Effector memory CD4-positive, alpha-beta T cell (primary cell): Measurements from ENCODE around the gene LAMB4.

Source experiments
- DNase-seq, 3 donors: peaks; one replicate each; pipeline ENCODE4 v3.0.0-alpha.2; 2020
- H3K27ac ChIP-seq: 2 replicates; pipeline ENCODE4 v1.7.0; 2013; ENCODE audit warnings: mild to moderate bottlenecking, low read length, moderate library complexity; ENCODE audit not compliant: insufficient read depth, poor library complexity, severe bottlenecking
- H3K27me3 ChIP-seq: replicated peaks from 2 replicates; pipeline ENCODE4 v1.7.0; 2013; ENCODE audit warnings: mild to moderate bottlenecking, low read length; ENCODE audit not compliant: insufficient read depth, control insufficient read depth, poor library complexity, severe bottlenecking
- H3K36me3 ChIP-seq: 2 replicates; pipeline ENCODE4 v1.7.0; 2013; ENCODE audit warnings: mild to moderate bottlenecking, low read length, moderate library complexity; ENCODE audit not compliant: control insufficient read depth, insufficient read depth
- H3K4me1 ChIP-seq: 2 replicates; pipeline ENCODE4 v1.7.0; 2013; ENCODE audit warnings: low read length, mild to moderate bottlenecking; ENCODE audit not compliant: control insufficient read depth, insufficient read depth, poor library complexity, severe bottlenecking
- H3K4me3 ChIP-seq: 2 replicates; pipeline ENCODE4 v1.7.0; 2013; ENCODE audit warnings: low read length, low read depth, mild to moderate bottlenecking; ENCODE audit not compliant: insufficient read depth, poor library complexity, severe bottlenecking
- H3K9me3 ChIP-seq: 2 replicates; pipeline ENCODE4 v1.7.0; 2013; ENCODE audit warnings: mild to moderate bottlenecking, low read length, moderate library complexity; ENCODE audit not compliant: control insufficient read depth

Gene LAMB4

GRCh38 chr7:108057951-108058481 lies 72.1 kb downstream of the LAMB4 start:
- no peak overlapping the region for H3K4me3 ChIP-seq
- DNase-seq, result no peak
- no peaks in the 10 kb centered on the region for H3K9me3 ChIP-seq
- no peaks in the 10 kb centered on the region for H3K27me3 ChIP-seq
- no peaks in the 10 kb centered on the region for H3K4me1 ChIP-seq
- H3K27ac ChIP-seq, result no peak overlapping the region
- H3K36me3 ChIP-seq, result no peaks in the 10 kb centered on the region

- Histone ChIP-seq H3K36me3 (no peaks in the 10 kb centered on the region), H3K4me1 (no peaks in the 10 kb centered on the region), H3K4me3 (no peak overlapping the region), H3K9me3 (no peaks in the 10 kb centered on the region), H3K27ac (no peak overlapping the region), H3K27me3 (no peaks in the 10 kb centered on the region)
- DNase-seq, result no peak
These were observed 74.5 kb downstream of the LAMB4 start for GRCh38 chr7:108055611-108056021.

GRCh38 chr7:108054537-108054936 lies 75.6 kb downstream of the LAMB4 start:
- no peak for DNase-seq
- Histone ChIP-seq H3K36me3 (no peaks in the 10 kb centered on the region), H3K9me3 (no peaks in the 10 kb centered on the region), H3K27me3 (no peaks in the 10 kb centered on the region), H3K4me1 (no peaks in the 10 kb centered on the region), H3K4me3 (no peak overlapping the region), H3K27ac (no peak overlapping the region)

GRCh38 chr7:108053250-108053649 lies 76.9 kb downstream of the LAMB4 start:
- no peaks in the 10 kb centered on the region for H3K27me3 ChIP-seq
- H3K4me1 ChIP-seq, result no peaks in the 10 kb centered on the region
- H3K4me3 ChIP-seq, result no peak overlapping the region
- no peak for DNase-seq
- H3K36me3 ChIP-seq, result no peaks in the 10 kb centered on the region
- no peak overlapping the region for H3K27ac ChIP-seq
- H3K9me3 ChIP-seq, result no peaks in the 10 kb centered on the region

- H3K27me3 ChIP-seq, result no peaks in the 10 kb centered on the region
- no peaks in the 10 kb centered on the region for H3K4me1 ChIP-seq
- no peaks in the 10 kb centered on the region for H3K36me3 ChIP-seq
- DNase-seq, result no peak
- H3K9me3 ChIP-seq, result no peaks in the 10 kb centered on the region
- no peak overlapping the region for H3K27ac ChIP-seq
- H3K4me3 ChIP-seq, result no peak overlapping the region
These were observed 78.7 kb downstream of the LAMB4 start for GRCh38 chr7:108051454-108051853.

- no peaks in the 10 kb centered on the region for H3K4me1 ChIP-seq
- H3K27me3 ChIP-seq, result no peaks in the 10 kb centered on the region
- no peak overlapping the region for H3K27ac ChIP-seq
- DNase-seq, result no peak
- no peaks in the 10 kb centered on the region for H3K36me3 ChIP-seq
- H3K4me3 ChIP-seq, result no peak overlapping the region
- no peaks in the 10 kb centered on the region for H3K9me3 ChIP-seq
These were observed 80.2 kb downstream of the LAMB4 start for GRCh38 chr7:108049962-108050361.

GRCh38 chr7:108048422-108048821 lies 81.7 kb downstream of the LAMB4 start:
- Histone ChIP-seq H3K4me1 (no peaks in the 10 kb centered on the region), H3K4me3 (no peak overlapping the region), H3K27me3 (no peaks in the 10 kb centered on the region), H3K27ac (no peak overlapping the region), H3K9me3 (no peaks in the 10 kb centered on the region), H3K36me3 (no peaks in the 10 kb centered on the region)
- DNase-seq, result no peak

GRCh38 chr7:108046952-108047506 lies 83.1 kb downstream of the LAMB4 start:
- Histone ChIP-seq H3K36me3 (no peaks in the 10 kb centered on the region), H3K9me3 (no peaks in the 10 kb centered on the region), H3K4me3 (no peak overlapping the region), H3K4me1 (no peaks in the 10 kb centered on the region), H3K27me3 (no peaks in the 10 kb centered on the region), H3K27ac (no peak overlapping the region)
- DNase-seq, result no peak

GRCh38 chr7:108045669-108046068 lies 84.5 kb downstream of the LAMB4 start:
- Histone ChIP-seq H3K4me3 (no peak overlapping the region), H3K9me3 (no peaks in the 10 kb centered on the region), H3K4me1 (no peaks in the 10 kb centered on the region), H3K36me3 (no peaks in the 10 kb centered on the region), H3K27ac (no peak overlapping the region), H3K27me3 (no peaks in the 10 kb centered on the region)
- DNase-seq, result no peak

GRCh38 chr7:108045154-108045553 lies 85.0 kb downstream of the LAMB4 start:
- Histone ChIP-seq H3K27ac (no peak overlapping the region), H3K36me3 (no peaks in the 10 kb centered on the region), H3K9me3 (no peaks in the 10 kb centered on the region), H3K4me1 (no peaks in the 10 kb centered on the region), H3K4me3 (no peak overlapping the region), H3K27me3 (no peaks in the 10 kb centered on the region)
- no peak for DNase-seq
